H1 (cell line): ENCODE measurements around the gene RDH16. TPM values are rescaled to one million over a fixed set of nuclear protein-coding genes. Genes with fewer than 3 reads are reported as not detected.

Experiments used
- CTCF ChIA-PET: fragments of 300-600 bp; sonication (Branson Sonifier 250); formaldehyde crosslinking; loops from one replicate; lab custom pipeline; 2021; ENCODE audit not compliant: partially characterized antibody; lab: Charles Lee
- POLR2A ChIA-PET: fragments of 300-600 bp; sonication (Branson Sonifier 250); formaldehyde crosslinking; loops from one replicate; lab custom pipeline; 2021; ENCODE audit warnings: inconsistent platforms; ENCODE audit not compliant: partially characterized antibody; lab: Charles Lee
- DNase-seq, 2 experiments: peaks; one replicate each; pipeline versions ENCODE4 v3.0.0 to v3.0.0-alpha.2; 2010 to 2022; ENCODE audit warnings: low spot score in 2 of 2, low read depth in 1 of 2, mixed read lengths in 1 of 2
- FAIRE-seq: peaks from 2 replicates; lab custom pipeline; 2011; peaks lifted over from hg19 to GRCh38; lab: Jason Lieb, UNC
- H2AFZ ChIP-seq: 2 replicates; pipeline ENCODE4 v1.8.1; 2012; ENCODE audit warnings: low read length, inconsistent platforms
- H2AK5ac ChIP-seq: 2 replicates; pipeline ENCODE4 v1.6.1; 2013; ENCODE audit warnings: low read depth, low read length
- H2BK120ac ChIP-seq: replicated peaks from 2 replicates; pipeline ENCODE3; 2013; ENCODE audit warnings: low read depth, low read length, inconsistent platforms
- H2BK12ac ChIP-seq: 2 replicates; pipeline ENCODE4 v1.6.1; 2013; ENCODE audit warnings: low read depth, low read length
- H2BK15ac ChIP-seq: 2 replicates; pipeline ENCODE4 v1.6.1; 2013; ENCODE audit warnings: low read length
- H2BK20ac ChIP-seq: 2 replicates; pipeline ENCODE4 v1.6.1; 2013; ENCODE audit warnings: low read length
- H2BK5ac ChIP-seq: 2 replicates; pipeline ENCODE4 v1.6.1; 2013; ENCODE audit warnings: low read depth, low read length
- H3K14ac ChIP-seq: 2 replicates; pipeline ENCODE4 v1.6.1; 2013; ENCODE audit warnings: inconsistent platforms; ENCODE audit not compliant: insufficient read length
- H3K18ac ChIP-seq: 2 replicates; pipeline ENCODE4 v1.6.1; 2013; ENCODE audit warnings: low read length; ENCODE audit errors: extremely low read depth
- H3K23ac ChIP-seq: 2 replicates; pipeline ENCODE4 v1.6.1; 2013; ENCODE audit warnings: inconsistent platforms; ENCODE audit not compliant: insufficient read length
- H3K23me2 ChIP-seq: 2 replicates; pipeline ENCODE4 v1.6.1; 2013; ENCODE audit warnings: low read depth, low read length
- H3K27ac ChIP-seq: 2 replicates; pipeline ENCODE4 v1.6.1; 2011; ENCODE audit warnings: low read depth, low read length, inconsistent platforms
- H3K27me3 ChIP-seq, 4 experiments: replicated peaks in 1 of 4; 1 replicate in 1 of 4; 2 replicates in 3 of 4; pipeline versions ENCODE4 v1.6.1 to v1.8.1; 2011 to 2013; ENCODE audit warnings: low read length in 3 of 4, mild to moderate bottlenecking in 3 of 4, inconsistent platforms in 2 of 4, mixed read lengths in 2 of 4, moderate library complexity in 1 of 4; ENCODE audit not compliant: control insufficient read depth in 3 of 4, insufficient read depth in 3 of 4; ENCODE audit errors: extremely low read depth in 1 of 4
- H3K36me3 ChIP-seq, 4 experiments: 2 replicates each; pipeline versions ENCODE4 v1.6.1 to v1.8.1; 2011 to 2013; ENCODE audit warnings: mild to moderate bottlenecking in 4 of 4, low read length in 3 of 4, moderate library complexity in 2 of 4, control low read depth in 1 of 4, inconsistent platforms in 1 of 4; ENCODE audit not compliant: insufficient read depth in 4 of 4, control insufficient read depth in 2 of 4
- H3K4ac ChIP-seq: replicated peaks from 2 replicates; pipeline ENCODE3; 2013; ENCODE audit warnings: low read length, low read depth, mixed read lengths, inconsistent platforms; ENCODE audit not compliant: insufficient read length
- H3K4me1 ChIP-seq, 4 experiments: replicated peaks in 1 of 4; 1 replicate in 1 of 4; 2 replicates in 3 of 4; pipeline versions ENCODE4 v1.6.1 to v1.8.1; 2011 to 2013; ENCODE audit warnings: low read length in 3 of 4, inconsistent platforms in 2 of 4, mixed read lengths in 1 of 4; ENCODE audit not compliant: insufficient read depth in 4 of 4, control insufficient read depth in 3 of 4
- H3K4me2 ChIP-seq, 2 experiments: 2 replicates each; pipeline versions ENCODE4 v1.6.1 to v1.8.1; 2011 to 2013; ENCODE audit warnings: low read depth in 2 of 2, low read length in 2 of 2, control low read depth in 1 of 2, inconsistent platforms in 1 of 2, mild to moderate bottlenecking in 1 of 2; ENCODE audit not compliant: insufficient read depth in 1 of 2
- H3K4me3 ChIP-seq, 4 experiments: fragments of 200-600, 300-600 bp in 1 of 4; sonication (generic), shearing (Covaris generic), sonication (Bioruptor Twin) in 1 of 4; 2 replicates each; pipeline versions ENCODE4 v1.5.1 to v1.8.1; 2011 to 2016; ENCODE audit warnings: low read length in 4 of 4, low read depth in 3 of 4, control low read depth in 2 of 4, inconsistent platforms in 2 of 4, mild to moderate bottlenecking in 2 of 4, mixed read lengths in 1 of 4, moderate library complexity in 1 of 4; ENCODE audit not compliant: insufficient read depth in 2 of 4; ENCODE audit errors: extremely low read depth in 1 of 4
- H3K56ac ChIP-seq: replicated peaks from 2 replicates; pipeline ENCODE3; 2013; ENCODE audit warnings: low read depth, mild to moderate bottlenecking, mixed read lengths, low read length, inconsistent platforms; ENCODE audit not compliant: insufficient read length
- H3K79me1 ChIP-seq: 2 replicates; pipeline ENCODE4 v1.6.1; 2013; ENCODE audit warnings: low read depth, low read length, control low read depth
- H3K79me2 ChIP-seq, 2 experiments: 2 replicates each; pipeline versions ENCODE4 v1.6.1 to v1.8.1; 2012 to 2013; ENCODE audit warnings: low read length in 2 of 2, mild to moderate bottlenecking in 2 of 2, inconsistent platforms in 1 of 2; ENCODE audit not compliant: insufficient read depth in 2 of 2, control insufficient read depth in 1 of 2
- H3K9ac ChIP-seq, 4 experiments: replicated peaks in 1 of 4; 1 replicate in 1 of 4; 2 replicates in 3 of 4; pipeline versions ENCODE4 v1.6.1 to v1.8.1; 2011 to 2013; ENCODE audit warnings: low read depth in 3 of 4, low read length in 3 of 4, control low read depth in 2 of 4, mild to moderate bottlenecking in 2 of 4, moderate library complexity in 2 of 4, inconsistent platforms in 1 of 4; ENCODE audit errors: extremely low read depth in 1 of 4
- H3K9me3 ChIP-seq, 2 experiments: 2 replicates each; pipeline versions ENCODE4 v1.6.1 to v1.8.1; 2012 to 2013; ENCODE audit warnings: mild to moderate bottlenecking in 2 of 2, moderate library complexity in 2 of 2, control low read depth in 1 of 2, inconsistent platforms in 1 of 2, low read depth in 1 of 2, low read length in 1 of 2, mixed read lengths in 1 of 2; ENCODE audit not compliant: insufficient read depth in 2 of 2
- H4K20me1 ChIP-seq, 2 experiments: replicated peaks in 1 of 2; 2 replicates each; pipeline versions ENCODE3 to v1.8.1; 2011 to 2013; ENCODE audit warnings: inconsistent platforms in 2 of 2, low read length in 2 of 2, mild to moderate bottlenecking in 1 of 2; ENCODE audit not compliant: insufficient read depth in 2 of 2, control insufficient read depth in 1 of 2
- H4K5ac ChIP-seq: 2 replicates; pipeline ENCODE4 v1.6.1; 2013; ENCODE audit warnings: low read length, low read depth, mixed read lengths, inconsistent platforms; ENCODE audit not compliant: insufficient read length
- H4K8ac ChIP-seq: 2 replicates; pipeline ENCODE4 v1.8.0; 2013; ENCODE audit warnings: mild to moderate bottlenecking, moderate library complexity, low read length, inconsistent platforms; ENCODE audit not compliant: insufficient read depth; ENCODE audit errors: extremely low read depth
- H4K91ac ChIP-seq: replicated peaks from 2 replicates; pipeline ENCODE3; 2013; ENCODE audit warnings: low read length, mixed read lengths, inconsistent platforms; ENCODE audit not compliant: insufficient read length
- RNF2 ChIP-seq: fragments of 200-900, 300-1000 bp; sonication (generic); IDR thresholded peaks from 2 replicates; pipeline ENCODE4 v1.7.1; 2016; ENCODE audit warnings: borderline replicate concordance, low read depth, mild to moderate bottlenecking, antibody characterized with exemption, low read length; ENCODE audit not compliant: poor library complexity, severe bottlenecking; ENCODE audit errors: missing control alignments
- WGBS, 2 experiments: shearing (Covaris generic) in 1 of 2; methylation state at CpG; one replicate each; pipeline versions ENCODE4 v1.1.6 to v1.1.7; 2013 to 2015; ENCODE audit warnings: low lambda C conversion rate in 2 of 2, mixed read lengths in 2 of 2, inconsistent platforms in 1 of 2, low coverage in 1 of 2, missing lambda C conversion rate in 1 of 2; ENCODE audit not compliant: insufficient replicate concordance in 2 of 2, insufficient coverage in 1 of 2, insufficient read length in 1 of 2; ENCODE audit errors: extremely low coverage in 1 of 2, missing lambda C conversion rate in 1 of 2; 5-methylcytosine and 5-hydroxymethylcytosine counted together
- polyA plus RNA-seq, 7 experiments: library from polyadenylated mRNA; depleted of rRNA in 3 of 7; stranded (reverse) in 5 of 7; unstranded in 2 of 7; fragments of >200 nt in 5 of 7; fragments of 200-250 nt in 2 of 7; gene quantifications; 1 replicate in 5 of 7; 2 replicates in 1 of 7; 4 replicates in 1 of 7; pipeline versions ENCODE4 v1.2.1 to v1.2.3, GENCODE V29; 2011 to 2013; ENCODE audit warnings: missing spikeins in 2 of 7, mixed read lengths in 2 of 7
- total RNA-seq: library from RNA; stranded (reverse); fragmentation: NEBNext Ultra II Directional; extraction: Animal tissue kit (Norgen Biotek cat#: 25700); gene quantifications from 2 replicates; pipeline ENCODE4 v1.2.1, GENCODE V29; 2021
- TF ChIP-seq, protein P1 (sequence below), 3 experiments: IDR thresholded peaks; 1 replicate in 2 of 3; 2 replicates in 1 of 3; pipeline versions ENCODE4 v1.5.1 to v1.6.1; 2011; ENCODE audit warnings: low read length in 3 of 3, mild to moderate bottlenecking in 3 of 3, inconsistent platforms in 2 of 3, low read depth in 1 of 3, moderate library complexity in 1 of 3; ENCODE audit not compliant: insufficient read depth in 1 of 3; ENCODE audit errors: control extremely low read depth in 1 of 3

RDH16 gene
- total and polyA plus RNA-seq, 2 of the 8 experiments (the other 6 are each of a cell fraction or from before 2014, with no cell fraction given): 0.30 to 0.79 TPM

DNA sequence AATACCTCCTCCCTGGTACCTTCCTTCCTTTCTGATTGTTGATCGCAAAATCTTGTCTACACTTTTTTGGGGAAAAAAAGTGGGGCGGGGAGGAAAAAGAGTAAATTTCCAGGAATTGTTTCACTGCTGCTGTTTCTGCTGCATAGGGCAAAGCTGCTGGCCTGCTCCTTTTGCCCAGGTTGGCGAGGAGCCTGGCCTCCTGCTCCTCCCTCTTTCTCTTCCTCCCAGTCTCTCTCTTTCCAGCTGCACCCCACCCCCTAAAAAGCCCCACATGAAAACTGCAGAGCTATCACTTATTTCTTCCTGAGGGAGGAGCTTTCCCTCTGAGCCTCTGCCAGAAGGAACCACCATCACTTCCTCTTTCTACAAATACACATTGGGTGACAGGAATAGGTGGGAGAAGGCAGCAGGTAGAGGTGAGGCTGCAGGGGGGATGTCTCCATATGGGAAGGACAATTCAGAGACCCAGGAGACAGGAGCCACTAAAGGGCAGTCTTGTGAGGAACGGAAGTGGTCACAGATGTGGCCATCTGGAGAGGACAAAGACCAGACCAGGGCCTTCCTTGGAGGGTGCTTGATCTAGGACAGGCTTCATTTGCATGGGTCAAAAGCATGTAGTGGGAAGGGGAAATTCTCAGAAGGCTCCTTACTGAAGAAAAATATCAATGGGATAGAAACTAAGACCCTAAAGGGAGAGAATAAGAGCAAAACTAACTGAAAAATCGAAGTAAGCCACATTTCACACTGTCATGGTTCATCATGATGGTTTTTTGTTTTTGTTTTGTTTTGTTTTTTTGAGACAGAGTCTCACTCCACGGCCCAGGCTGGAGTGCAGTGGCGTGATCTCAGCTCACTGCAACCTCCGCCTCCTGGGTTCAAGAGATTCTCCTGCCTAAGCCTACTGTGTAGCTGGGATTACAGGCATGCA lies 34.2 kb upstream of the RDH16 start:
- no peak overlapping the region for H2AK5ac ChIP-seq
- ChIA-PET POLR2A (interaction anchor here (0.6 to 1.8 kb wide), 2 partner anchors 9 to 74 kb away, joined by 3 to 5 read pairs; no protein-coding TSS in a partner anchor), CTCF (interaction anchor here (0.6 to 5.5 kb wide), 6 partner anchors 11 to 227 kb away, joined by 3 to 59 read pairs (median 5); partner anchors contain the start of gene ZBTB39)
- no peaks in the 10 kb centered on the region for H3K27me3 ChIP-seq
- H2AFZ ChIP-seq: no peak overlapping the region
- 83% methylated on average over 8 of the region's 8 CpGs; no CpG with 5 or more reads in 1 of the 2 experiments for WGBS, 2 experiments
- no peaks in the 10 kb centered on the region for H3K9me3 ChIP-seq
- H3K4ac ChIP-seq: no peak overlapping the region
- DNase-seq (peak in 1 of 2 experiments; percentile 33), FAIRE-seq (no peak)
- H2BK15ac ChIP-seq: no peak overlapping the region
- no peak overlapping the region for H4K5ac ChIP-seq
- H2BK120ac ChIP-seq: no peak overlapping the region
- H3K79me1 ChIP-seq: no peaks in the 10 kb centered on the region
- H4K91ac ChIP-seq: no peak overlapping the region
- H4K8ac ChIP-seq: no peak overlapping the region
- no peak overlapping the region for H3K4me2 ChIP-seq
- H4K20me1 ChIP-seq: no peaks in the 10 kb centered on the region
- H3K36me3 ChIP-seq: no peaks in the 10 kb centered on the region
- H3K4me1 ChIP-seq: peaks cover 0 to 3% (median under 1%) of the 10 kb centered on the region in 4 experiments; a peak in 2 of 7 replicates
- no peak overlapping the region for H3K4me3 ChIP-seq
- H2BK12ac ChIP-seq: no peak overlapping the region
- no peak overlapping the region for H2BK5ac ChIP-seq
- no peak overlapping the region for H3K27ac ChIP-seq
- no peak overlapping the region for H3K14ac ChIP-seq
- no peak overlapping the region for H3K23ac ChIP-seq
- H3K79me2 ChIP-seq: no peaks in the 10 kb centered on the region
- H3K18ac ChIP-seq: no peak overlapping the region
- no peak overlapping the region for H3K56ac ChIP-seq
- no peaks in the 10 kb centered on the region for H3K23me2 ChIP-seq
- H2BK20ac ChIP-seq: no peak overlapping the region
- no peak overlapping the region for H3K9ac ChIP-seq
- TF ChIP-seq, protein P1, sequence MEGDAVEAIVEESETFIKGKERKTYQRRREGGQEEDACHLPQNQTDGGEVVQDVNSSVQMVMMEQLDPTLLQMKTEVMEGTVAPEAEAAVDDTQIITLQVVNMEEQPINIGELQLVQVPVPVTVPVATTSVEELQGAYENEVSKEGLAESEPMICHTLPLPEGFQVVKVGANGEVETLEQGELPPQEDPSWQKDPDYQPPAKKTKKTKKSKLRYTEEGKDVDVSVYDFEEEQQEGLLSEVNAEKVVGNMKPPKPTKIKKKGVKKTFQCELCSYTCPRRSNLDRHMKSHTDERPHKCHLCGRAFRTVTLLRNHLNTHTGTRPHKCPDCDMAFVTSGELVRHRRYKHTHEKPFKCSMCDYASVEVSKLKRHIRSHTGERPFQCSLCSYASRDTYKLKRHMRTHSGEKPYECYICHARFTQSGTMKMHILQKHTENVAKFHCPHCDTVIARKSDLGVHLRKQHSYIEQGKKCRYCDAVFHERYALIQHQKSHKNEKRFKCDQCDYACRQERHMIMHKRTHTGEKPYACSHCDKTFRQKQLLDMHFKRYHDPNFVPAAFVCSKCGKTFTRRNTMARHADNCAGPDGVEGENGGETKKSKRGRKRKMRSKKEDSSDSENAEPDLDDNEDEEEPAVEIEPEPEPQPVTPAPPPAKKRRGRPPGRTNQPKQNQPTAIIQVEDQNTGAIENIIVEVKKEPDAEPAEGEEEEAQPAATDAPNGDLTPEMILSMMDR (IDR thresholded peaks at IDR 0.05; ENCODE audit: control extremely low read depth in 1 of 3, insufficient read depth in 1 of 3, low read depth in 1 of 3, low read length in 3 of 3): no peak
- no peak for TF ChIP-seq RNF2
